HCT116 (cell line): Measurements from ENCODE around the gene ADAT3. TPM values are rescaled to one million over a fixed set of nuclear protein-coding genes. Genes with fewer than 3 reads are reported as not detected.

Source experiments
- ATAC-seq: fragments of 200-7000 bp; cut with Tn5 transposase; 2 replicates; pipeline ENCODE4 v1.9.1; 2020; ENCODE audit warnings: mild to moderate bottlenecking, moderate library complexity
- BruUV-seq: library from RNA; stranded (reverse); fragments of 400-500 nt; replicated peaks from 2 replicates; lab custom pipeline; 2021; lab: Mats Ljungman, UMichigan
- CTCF ChIA-PET: fragments of 300-600 bp; sonication (Branson Sonifier 250); formaldehyde crosslinking; loops from one replicate; lab custom pipeline; 2021; ENCODE audit warnings: antibody characterized with exemption; lab: Charles Lee
- POLR2A ChIA-PET: fragments of 300-600, 350-600 bp; sonication (Branson Sonifier 250); formaldehyde crosslinking; loops from one replicate; lab custom pipeline; 2021; ENCODE audit warnings: antibody characterized with exemption; lab: Charles Lee
- RAD21 ChIA-PET, 2 experiments: fragments of 300-600 bp; sonication (Branson Sonifier 250); formaldehyde crosslinking; loops; one replicate each; lab custom pipeline; 2023; ENCODE audit warnings: low total read pairs in 2 of 2; ENCODE audit not compliant: uncharacterized antibody in 2 of 2, unreplicated experiment in 2 of 2, low non-redundant PET in 1 of 2; lab: Charles Lee
- DNase-seq: peaks from one replicate; pipeline ENCODE4 v3.0.0-alpha.2; 2010; ENCODE audit warnings: low read depth, low spot score
- H2AFZ ChIP-seq: fragments of 200-600 bp; shearing (Covaris generic), sonication (generic); 2 replicates; pipeline ENCODE4 v1.6.1; 2017; ENCODE audit warnings: low read depth, mixed run types, mixed read lengths, antibody characterized with exemption, low read length; ENCODE audit not compliant: poor library complexity, severe bottlenecking
- H3K27ac ChIP-seq: 2 replicates; pipeline ENCODE4 v1.5.1; 2012; ENCODE audit warnings: low read depth, low read length
- H3K27me3 ChIP-seq: fragments of 200-600 bp; sonication (generic); 2 replicates; pipeline ENCODE4 v1.6.1; 2016; ENCODE audit warnings: mixed run types, low read length, mixed read lengths; ENCODE audit not compliant: insufficient read depth
- H3K36me3 ChIP-seq, 2 experiments: fragments of 200-500 bp in 1 of 2; fragments of 200-600 bp in 1 of 2; sonication (Bioruptor generic) in 1 of 2; sonication (generic) in 1 of 2; 2 replicates each; pipeline versions ENCODE4 v1.5.1 to v1.6.1; 2014 to 2016; ENCODE audit warnings: low read length in 2 of 2, inconsistent platforms in 1 of 2, mixed read lengths in 1 of 2, mixed run types in 1 of 2; ENCODE audit not compliant: insufficient read depth in 2 of 2, control insufficient read depth in 1 of 2
- H3K4me1 ChIP-seq, 2 experiments: fragments of 200-600 bp in 1 of 2; sonication (generic) in 1 of 2; 2 replicates each; pipeline versions ENCODE4 v1.5.1 to v1.6.1; 2012 to 2017; ENCODE audit warnings: low read length in 2 of 2, inconsistent platforms in 1 of 2, mild to moderate bottlenecking in 1 of 2, mixed read lengths in 1 of 2, mixed run types in 1 of 2, moderate library complexity in 1 of 2; ENCODE audit not compliant: insufficient read depth in 2 of 2, control insufficient read depth in 1 of 2
- H3K4me2 ChIP-seq: fragments of 200-600 bp; sonication (generic); 2 replicates; pipeline ENCODE4 v1.6.1; 2017; ENCODE audit warnings: mixed run types, low read length, mixed read lengths
- H3K4me3 ChIP-seq, 2 experiments: fragments of 200-600 bp in 1 of 2; sonication (generic) in 1 of 2; replicated peaks in 1 of 2; 2 replicates each; pipeline ENCODE4 v1.5.1; 2011 to 2016; ENCODE audit warnings: low read length in 2 of 2, control low read depth in 1 of 2, low read depth in 1 of 2, mild to moderate bottlenecking in 1 of 2, mixed read lengths in 1 of 2, mixed run types in 1 of 2
- H3K79me2 ChIP-seq: fragments of 200-600 bp; sonication (generic); 2 replicates; pipeline ENCODE4 v1.6.1; 2017; ENCODE audit warnings: mild to moderate bottlenecking, mixed run types, low read length, moderate library complexity, mixed read lengths; ENCODE audit not compliant: insufficient read depth
- H3K9ac ChIP-seq: fragments of 200-600 bp; sonication (generic); 2 replicates; pipeline ENCODE4 v1.6.1; 2016; ENCODE audit warnings: low read length, mixed read lengths
- H3K9me2 ChIP-seq: fragments of 200-600 bp; sonication (generic), shearing (Covaris generic); 2 replicates; pipeline ENCODE4 v1.6.1; 2017; ENCODE audit warnings: mixed run types, mild to moderate bottlenecking, moderate library complexity; ENCODE audit not compliant: insufficient read depth
- H3K9me3 ChIP-seq, 2 experiments: fragments of 200-500 bp in 1 of 2; fragments of 200-600 bp in 1 of 2; sonication (Bioruptor generic) in 1 of 2; sonication (generic) in 1 of 2; 2 replicates each; pipeline ENCODE4 v1.6.1; 2014 to 2017; ENCODE audit warnings: low read length in 2 of 2, mixed read lengths in 2 of 2, inconsistent platforms in 1 of 2, low read depth in 1 of 2, mild to moderate bottlenecking in 1 of 2, mixed run types in 1 of 2, moderate library complexity in 1 of 2; ENCODE audit not compliant: control insufficient read depth in 1 of 2, insufficient read depth in 1 of 2
- H4K20me1 ChIP-seq: fragments of 200-600 bp; sonication (generic), shearing (Covaris generic); 2 replicates; pipeline ENCODE4 v1.6.1; 2017; ENCODE audit warnings: mixed run types, mild to moderate bottlenecking, moderate library complexity; ENCODE audit not compliant: insufficient read depth
- CEBPB ChIP-seq: IDR thresholded peaks from 2 replicates; pipeline ENCODE4 v1.6.1; 2012; ENCODE audit warnings: low read depth
- EZH2phosphoT487 ChIP-seq: fragments of 200-600 bp; IDR thresholded peaks from 2 replicates; pipeline ENCODE4 v1.6.1; 2018; ENCODE audit warnings: antibody characterized with exemption, borderline replicate concordance
- FOSL1 ChIP-seq: IDR thresholded peaks from 2 replicates; pipeline ENCODE4 v1.6.1; 2012; ENCODE audit warnings: low read depth
- SP1 ChIP-seq: IDR thresholded peaks from 2 replicates; pipeline ENCODE4 v1.6.1; 2012; ENCODE audit warnings: low read depth
- SRF ChIP-seq: IDR thresholded peaks from 2 replicates; pipeline ENCODE4 v1.6.1; 2012; ENCODE audit warnings: low read depth
- YY1 ChIP-seq: IDR thresholded peaks from 2 replicates; pipeline ENCODE4 v1.6.1; 2011; ENCODE audit warnings: low read length, low read depth, moderate library complexity, mild to moderate bottlenecking; ENCODE audit not compliant: insufficient replicate concordance; ENCODE audit errors: extremely low read depth
- ZNF274 ChIP-seq: fragments of 200-500 bp; sonication (Bioruptor generic); IDR thresholded peaks from 2 replicates; pipeline ENCODE4 v1.6.1; 2014; ENCODE audit warnings: mild to moderate bottlenecking, low read depth, low read length, inconsistent platforms
- intact Hi-C: fragments of 100-400 bp; cut with micrococcal nuclease; formaldehyde crosslinking; loops from 2 replicates; pipeline ENCODE4 v1.10.0; 2022
- total RNA-seq: library from RNA; stranded (reverse); gene quantifications from one replicate; pipeline ENCODE4 v1.2.1, GENCODE V29; 2021; ENCODE audit not compliant: unreplicated experiment
- TF ChIP-seq, protein P1 (sequence below): IDR thresholded peaks from 2 replicates; pipeline ENCODE4 v1.6.1; 2011; ENCODE audit warnings: mild to moderate bottlenecking, low read length, moderate library complexity; ENCODE audit not compliant: insufficient replicate concordance; ENCODE audit errors: extremely low read depth

The ADAT3 gene
- total RNA-seq, 1 experiment from 2014 or later: 15.9 TPM

GRCh38 chr19:1882089-1882785, 23.0 kb upstream of the ADAT3 start:
- ATAC-seq (no peak), DNase-seq (no peak)
- intact Hi-C loops: no loop called here
- no peak overlapping the region for H3K4me2 ChIP-seq
- H3K9me3 ChIP-seq: no peaks in the 10 kb centered on the region
- H3K36me3 ChIP-seq: no peaks in the 10 kb centered on the region
- H3K27me3 ChIP-seq: no peaks in the 10 kb centered on the region
- RAD21 ChIA-PET: no interaction called here
- H3K4me1 ChIP-seq: peaks cover 10 to 30% of the 10 kb centered on the region in 2 experiments; a peak in 3 of 4 replicates
- H3K79me2 ChIP-seq: peaks cover 44% of the 10 kb centered on the region
- no peak overlapping the region for H3K4me3 ChIP-seq
- CTCF ChIA-PET: no interaction called here
- no TSS peak for BruUV-seq
- no peaks in the 10 kb centered on the region for H3K9me2 ChIP-seq
- POLR2A ChIA-PET: no interaction called here
- H2AFZ ChIP-seq: no peak overlapping the region
- no peak for TF ChIP-seq EZH2phosphoT487
- H3K9ac ChIP-seq: no peak overlapping the region
- H3K27ac ChIP-seq: no peak overlapping the region
- no peaks in the 10 kb centered on the region for H4K20me1 ChIP-seq

- no peaks in the 10 kb centered on the region for H3K9me3 ChIP-seq
- ChIA-PET CTCF (no interaction called here), POLR2A (no interaction called here), RAD21 (no interaction called here)
- no peaks in the 10 kb centered on the region for H4K20me1 ChIP-seq
- no peaks in the 10 kb centered on the region for H3K9me2 ChIP-seq
- H3K79me2 ChIP-seq: peaks cover 44% of the 10 kb centered on the region
- DNase-seq: no peak
- no peak for ATAC-seq
- peak overlapping the region; percentile 94 for H3K9ac ChIP-seq
- intact Hi-C loops: no loop called here
- no peak overlapping the region; a peak in 1 of 4 replicates for H3K4me3 ChIP-seq
- H3K36me3 ChIP-seq: no peaks in the 10 kb centered on the region
- no TSS peak for BruUV-seq
- peak overlapping the region; percentile 94 for H3K4me2 ChIP-seq
- no peaks in the 10 kb centered on the region for H3K27me3 ChIP-seq
- peaks cover 10 to 30% of the 10 kb centered on the region in 2 experiments; a peak in 3 of 4 replicates for H3K4me1 ChIP-seq
- H3K27ac ChIP-seq: no peak overlapping the region
- no peak overlapping the region for H2AFZ ChIP-seq
- TF ChIP-seq FOSL1 (no peak), SRF (no peak), CEBPB (no peak), SP1 (no peak), YY1 (no peak), ZNF274 (no peak)
- TF ChIP-seq, protein P1, sequence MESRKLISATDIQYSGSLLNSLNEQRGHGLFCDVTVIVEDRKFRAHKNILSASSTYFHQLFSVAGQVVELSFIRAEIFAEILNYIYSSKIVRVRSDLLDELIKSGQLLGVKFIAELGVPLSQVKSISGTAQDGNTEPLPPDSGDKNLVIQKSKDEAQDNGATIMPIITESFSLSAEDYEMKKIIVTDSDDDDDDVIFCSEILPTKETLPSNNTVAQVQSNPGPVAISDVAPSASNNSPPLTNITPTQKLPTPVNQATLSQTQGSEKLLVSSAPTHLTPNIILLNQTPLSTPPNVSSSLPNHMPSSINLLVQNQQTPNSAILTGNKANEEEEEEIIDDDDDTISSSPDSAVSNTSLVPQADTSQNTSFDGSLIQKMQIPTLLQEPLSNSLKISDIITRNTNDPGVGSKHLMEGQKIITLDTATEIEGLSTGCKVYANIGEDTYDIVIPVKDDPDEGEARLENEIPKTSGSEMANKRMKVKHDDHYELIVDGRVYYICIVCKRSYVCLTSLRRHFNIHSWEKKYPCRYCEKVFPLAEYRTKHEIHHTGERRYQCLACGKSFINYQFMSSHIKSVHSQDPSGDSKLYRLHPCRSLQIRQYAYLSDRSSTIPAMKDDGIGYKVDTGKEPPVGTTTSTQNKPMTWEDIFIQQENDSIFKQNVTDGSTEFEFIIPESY: no peak
Observed at GRCh38 chr19:1882786-1883692, 22.2 kb upstream of the ADAT3 start.
